Left hindlimb (tissue), 1 donor: ENCODE data around the gene BACE2.
"Not testable (repeated sequence)": the region's sequence is repeated elsewhere in the genome, so short reads cannot be mapped to it uniquely, and the experiment has no call there.

Source experiments
- DNase-seq: peaks from one replicate; pipeline ENCODE4 v3.0.0-alpha.2; 2018

BACE2 gene

DNA sequence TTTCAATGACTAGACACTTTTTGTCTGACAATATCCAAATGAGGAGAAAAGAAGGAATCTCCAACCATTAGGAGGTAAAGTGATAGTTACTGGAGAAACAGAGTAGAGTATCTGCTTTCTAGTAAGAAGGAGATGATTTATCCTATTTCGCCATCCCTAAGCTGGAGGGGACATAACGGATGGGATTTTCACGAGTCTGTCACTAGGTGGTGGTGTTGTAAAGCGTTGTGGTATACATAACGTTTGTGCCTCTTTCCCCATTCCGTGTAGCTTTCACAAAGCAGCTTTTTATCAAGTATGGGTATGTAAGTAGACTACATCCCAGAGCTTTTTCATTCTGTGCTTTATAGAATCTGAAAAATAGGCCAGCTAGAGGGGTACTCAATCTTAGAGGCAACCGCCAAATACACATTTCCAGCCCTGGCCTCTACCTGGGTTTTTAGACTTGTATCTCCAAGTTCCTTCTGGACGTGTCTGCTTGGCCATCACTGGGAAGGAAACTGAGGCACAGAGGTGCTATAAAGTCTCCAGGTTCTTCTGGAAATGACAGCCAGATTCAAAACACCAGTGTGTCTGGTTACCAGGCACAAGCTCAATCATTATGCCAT, 115.4 kb downstream of the BACE2 start:
- DNase-seq, result peak; percentile 54

DNA sequence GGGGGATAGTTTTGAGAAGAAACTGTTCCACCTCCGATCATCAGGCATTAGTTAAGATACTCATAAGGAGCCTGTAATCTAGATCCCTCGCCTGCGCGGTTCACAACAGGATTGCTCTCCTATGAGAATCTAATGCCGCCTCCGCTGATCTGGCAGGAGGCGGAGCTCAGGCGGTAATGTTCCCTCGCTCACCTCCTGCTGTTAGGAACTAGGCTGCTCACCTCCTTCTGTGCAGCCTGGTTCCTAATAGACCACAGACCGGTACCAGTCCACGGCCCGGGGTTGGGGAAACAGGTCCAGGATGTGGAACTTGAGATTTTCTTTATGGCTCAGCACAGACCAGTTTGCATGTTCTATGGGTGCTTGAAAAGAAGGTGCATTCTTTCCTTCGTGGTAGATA, 121.5 kb downstream of the BACE2 start:
- DNase-seq, result no peak

DNA sequence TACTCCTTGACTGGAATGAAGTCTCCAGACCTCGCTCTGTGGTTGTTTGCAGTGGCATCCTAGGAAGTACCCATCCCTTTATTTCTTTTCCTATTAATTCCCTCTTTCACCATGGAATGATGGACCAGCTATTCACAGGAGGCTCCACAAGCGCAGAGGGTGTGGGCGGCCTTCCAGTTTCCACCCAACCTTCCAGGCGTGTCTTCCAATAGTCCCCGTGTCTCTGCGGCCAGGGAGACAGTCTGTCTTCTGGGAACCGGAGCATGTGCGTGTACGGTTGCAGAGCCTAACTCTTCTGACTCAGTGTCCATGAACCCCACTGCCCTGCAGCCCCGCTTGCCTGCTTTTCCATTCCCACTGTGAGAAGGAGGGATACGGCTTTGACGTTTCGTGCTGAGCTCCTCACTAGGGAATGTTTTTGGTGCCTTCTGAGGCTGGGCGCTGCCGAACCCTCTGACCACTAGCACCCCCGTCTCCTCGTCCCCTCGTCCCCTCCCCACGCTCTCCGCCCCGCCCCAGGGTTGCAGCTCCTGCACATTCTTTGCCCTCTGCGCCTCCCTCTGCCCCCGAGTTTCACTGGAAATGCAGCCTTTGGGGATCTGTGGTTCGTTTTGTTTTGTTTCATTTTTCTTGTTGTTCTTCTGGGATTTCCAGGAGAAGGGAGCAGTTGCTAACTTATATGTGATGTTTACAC, 122.3 kb downstream of the BACE2 start:
- DNase-seq, result no peak

DNA sequence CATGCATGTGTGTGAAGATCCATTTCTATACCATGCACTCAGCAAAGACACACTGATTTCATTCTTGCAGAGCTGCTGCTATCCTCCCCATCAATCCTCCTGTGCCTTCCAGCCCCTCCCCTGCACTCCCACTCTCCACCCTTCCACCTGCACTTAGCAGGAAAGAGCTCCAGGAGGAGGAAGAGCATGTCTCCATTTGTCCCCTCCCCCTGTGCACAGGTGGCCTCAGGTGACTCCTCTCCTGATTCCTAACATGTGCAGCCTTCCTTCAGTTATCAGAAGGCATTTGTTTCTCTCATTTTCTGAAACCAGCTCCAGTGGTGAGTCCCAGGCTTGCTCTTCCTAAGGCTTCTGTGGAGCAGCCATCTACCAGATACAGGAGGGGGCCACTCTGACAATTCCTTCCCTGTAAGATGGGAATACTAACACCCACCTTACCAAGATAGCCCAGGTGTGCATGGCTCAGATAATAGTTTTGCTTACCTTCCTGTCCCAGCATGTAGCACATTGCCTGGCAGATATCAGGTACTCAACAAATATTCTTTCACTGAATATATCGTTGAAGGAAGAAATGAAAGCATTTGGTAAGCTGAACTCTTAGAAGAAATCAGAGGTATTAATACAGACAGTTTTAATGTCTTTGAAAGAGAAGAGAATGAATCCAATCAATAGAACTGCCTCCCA, 126.7 kb downstream of the BACE2 start:
- no peak for DNase-seq

DNA sequence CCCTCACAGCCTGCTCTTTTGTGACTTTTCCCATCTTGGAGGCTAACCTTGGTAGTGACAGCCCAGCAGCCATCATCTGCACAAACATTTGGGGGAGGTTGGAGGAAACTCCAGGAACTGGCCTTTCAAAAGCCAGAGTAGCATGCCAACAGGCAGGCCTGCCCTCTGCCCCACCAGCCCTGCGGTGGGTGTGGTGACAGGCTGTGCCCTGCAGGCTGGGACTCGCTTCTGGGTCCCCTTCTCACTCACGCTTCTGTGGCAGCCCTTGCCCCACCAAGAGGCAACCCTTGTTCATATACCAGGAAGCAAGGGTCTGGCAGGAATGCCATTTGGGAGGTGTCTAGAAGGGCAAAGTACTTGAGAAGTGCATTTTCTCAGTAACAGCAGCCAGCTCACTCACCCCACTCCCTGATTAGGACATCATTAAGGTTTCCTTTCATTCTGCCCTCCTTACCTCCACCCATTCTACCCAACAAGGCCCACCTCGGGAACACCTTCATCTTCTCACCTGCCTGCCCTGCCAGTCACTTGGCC, 127.8 kb downstream of the BACE2 start:
- no peak for DNase-seq

DNA sequence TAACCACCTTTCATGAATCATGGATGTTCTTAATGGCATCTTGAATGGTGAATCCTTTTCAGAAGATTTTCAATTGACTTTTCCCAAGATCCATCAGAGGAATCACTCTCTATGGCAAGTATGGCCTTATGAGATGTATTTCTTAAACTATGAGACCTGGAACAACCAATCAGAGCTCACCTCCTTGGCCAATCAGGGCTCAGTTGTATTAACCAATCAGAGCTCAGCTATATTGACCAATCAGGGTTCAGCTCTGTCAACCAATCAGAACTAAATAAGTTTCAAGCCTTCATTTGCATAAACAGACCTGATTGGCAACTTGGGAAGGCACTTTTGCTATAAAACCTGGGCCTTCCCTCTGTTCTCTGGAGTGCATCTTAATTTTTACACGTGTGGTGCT, 135.0 kb downstream of the BACE2 start:
- no peak for DNase-seq

DNA sequence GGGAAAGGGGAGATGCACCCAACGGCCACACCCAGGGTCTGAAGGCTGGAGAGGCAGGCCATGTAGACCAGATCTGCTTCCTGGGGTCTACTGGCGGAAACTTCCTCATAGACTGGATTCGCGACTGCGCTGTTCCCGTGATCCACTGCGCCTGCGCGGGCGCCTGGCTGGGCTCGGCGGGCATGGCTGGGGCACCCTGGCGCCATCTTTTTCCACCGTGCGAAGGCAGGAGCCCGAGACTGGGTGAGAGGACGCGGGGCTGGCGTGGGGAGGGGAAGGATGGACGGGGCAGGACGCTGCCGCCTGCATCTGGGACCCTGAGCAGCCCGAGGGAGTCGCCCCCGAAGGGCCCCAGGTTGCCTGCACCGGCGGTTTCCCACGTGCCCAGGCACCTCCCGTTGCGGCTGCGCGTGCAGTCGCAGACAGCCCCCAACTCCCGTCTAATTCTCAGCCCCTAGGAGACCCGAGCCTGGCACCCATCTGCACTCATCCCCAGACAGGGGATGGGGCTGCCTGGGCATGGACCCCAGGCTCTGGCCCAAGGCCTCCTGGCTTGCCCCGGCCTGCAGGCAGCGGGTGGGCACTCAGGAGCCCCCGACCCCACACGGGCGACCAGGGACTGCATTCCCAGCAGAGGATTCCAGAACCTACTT, 136.2 kb downstream of the BACE2 start:
- no peak for DNase-seq

DNA sequence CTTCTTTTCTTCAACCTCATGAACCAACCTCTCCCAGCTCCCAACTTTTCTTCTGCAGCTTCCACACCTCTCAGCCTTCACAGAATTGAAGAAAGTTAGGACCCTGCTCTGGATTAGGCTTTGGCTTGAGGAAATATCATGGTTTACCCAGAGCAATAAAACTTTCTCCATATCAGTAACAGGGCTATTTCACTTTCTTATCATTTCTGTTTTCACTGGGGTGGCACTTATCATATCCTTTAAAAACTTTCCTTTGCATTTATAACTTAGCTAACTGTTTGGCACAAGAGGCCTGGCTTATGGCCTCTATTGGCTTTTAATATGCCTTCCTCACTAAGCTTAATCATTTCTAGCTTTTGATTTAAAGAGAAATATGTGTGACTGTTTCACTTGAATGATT, 139.3 kb downstream of the BACE2 start:
- no peak for DNase-seq

DNA sequence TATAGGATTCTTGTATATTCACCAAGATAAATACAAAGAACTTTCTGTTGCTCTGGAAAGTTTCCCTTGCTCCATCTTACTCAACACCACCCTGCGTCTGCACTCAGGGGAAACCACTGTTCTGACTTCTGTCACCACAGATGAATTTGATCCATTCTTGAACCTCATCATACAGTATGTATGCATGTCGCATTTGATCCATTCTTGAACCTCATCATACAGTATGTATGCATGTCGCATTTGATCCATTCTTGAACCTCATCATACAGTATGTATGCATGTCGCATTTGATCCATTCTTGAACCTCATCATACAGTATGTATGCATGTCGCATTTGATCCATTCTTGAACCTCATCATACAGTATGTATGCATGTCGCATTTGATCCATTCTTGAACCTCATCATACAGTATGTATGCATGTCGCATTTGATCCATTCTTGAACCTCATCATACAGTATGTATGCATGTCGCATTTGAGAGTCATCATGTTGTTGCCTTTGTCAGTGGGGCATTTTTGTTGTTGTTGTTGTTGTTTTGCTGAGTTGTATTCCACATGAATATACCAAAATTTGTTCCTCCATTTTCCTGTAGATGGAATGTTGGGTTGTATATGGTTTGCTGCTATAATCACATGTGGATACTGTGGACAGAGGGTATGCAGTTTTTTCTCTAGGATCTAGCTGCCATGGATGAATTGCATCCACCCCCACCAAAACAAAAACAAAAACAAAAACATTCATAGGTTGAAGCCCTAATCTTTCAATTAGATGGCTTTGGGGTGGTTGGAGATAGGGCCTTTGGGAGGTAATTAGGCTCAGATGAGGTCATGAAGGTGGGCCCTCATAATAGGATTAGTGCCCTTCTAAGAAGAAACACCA, 145.6 kb downstream of the BACE2 start:
- DNase-seq, result not testable (repeated sequence)

DNA sequence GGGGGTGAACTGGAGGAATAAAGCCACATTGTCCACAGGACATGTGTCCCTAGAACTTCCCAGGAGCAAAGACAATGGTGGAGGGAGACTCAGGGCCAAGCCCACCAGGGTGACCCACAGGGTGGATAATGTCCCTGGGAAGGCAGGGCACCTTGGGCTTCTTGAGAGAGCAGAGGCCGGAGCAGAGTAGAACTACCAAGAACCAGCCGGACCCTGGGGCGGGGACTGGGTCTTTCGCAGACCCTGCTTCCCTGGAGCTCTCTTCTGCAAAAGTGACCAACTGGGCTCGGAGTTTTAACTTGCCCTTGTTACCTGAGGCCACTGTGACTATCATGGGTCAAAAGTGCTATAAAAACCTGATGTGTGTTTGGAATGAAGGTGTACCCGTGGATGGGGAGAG, 147.8 kb downstream of the BACE2 start:
- DNase-seq, result no peak

DNA sequence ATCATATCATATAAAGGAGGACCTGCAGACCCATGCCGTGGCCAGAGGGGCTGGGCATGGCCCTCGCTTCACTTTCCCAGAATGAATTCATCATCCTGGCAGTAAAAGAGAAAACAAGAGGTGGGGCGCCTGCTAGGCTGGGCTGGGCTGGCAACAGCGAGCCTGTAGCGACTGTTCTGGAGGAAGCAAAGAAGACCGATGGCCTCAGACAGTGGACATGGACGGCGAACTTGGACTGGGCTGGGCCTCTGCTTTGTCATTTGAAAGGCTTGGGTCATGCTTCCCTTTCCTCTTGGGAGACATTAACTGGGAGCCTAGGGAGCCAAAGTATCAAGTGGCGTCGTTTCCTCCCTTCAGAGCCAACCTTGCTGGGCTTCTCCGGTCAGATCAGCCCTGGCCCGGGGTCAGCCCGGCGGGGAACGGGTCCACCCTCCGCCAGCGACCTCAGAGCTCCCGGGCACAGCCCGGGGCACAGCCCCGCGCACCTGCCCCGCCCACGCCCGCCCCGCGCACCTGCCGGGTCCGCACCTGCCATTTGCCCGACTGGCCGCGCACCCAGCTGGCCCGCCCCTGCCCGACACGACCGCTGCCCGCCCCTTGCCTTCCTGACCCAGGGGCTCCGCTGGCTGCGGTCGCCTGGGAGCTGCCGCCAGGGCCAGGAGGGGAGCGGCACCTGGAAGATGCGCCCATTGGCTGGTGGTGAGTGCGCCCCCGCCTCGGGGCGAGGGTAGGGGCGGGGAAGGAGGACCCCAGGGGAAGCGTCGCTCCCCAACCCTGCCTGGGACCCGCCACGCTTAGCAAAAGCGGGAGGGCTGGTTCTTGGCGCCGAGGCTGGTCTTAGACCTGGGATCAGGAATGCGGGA, 148.5 kb downstream of the BACE2 start, which contains the start of gene FAM3B:
Gene FAM3B, plus strand, starts transcription at position 602 of the 863 bp plus-strand sequence. Its CDS starts 79 bp downstream, at position 681.
- no peak for DNase-seq

DNA sequence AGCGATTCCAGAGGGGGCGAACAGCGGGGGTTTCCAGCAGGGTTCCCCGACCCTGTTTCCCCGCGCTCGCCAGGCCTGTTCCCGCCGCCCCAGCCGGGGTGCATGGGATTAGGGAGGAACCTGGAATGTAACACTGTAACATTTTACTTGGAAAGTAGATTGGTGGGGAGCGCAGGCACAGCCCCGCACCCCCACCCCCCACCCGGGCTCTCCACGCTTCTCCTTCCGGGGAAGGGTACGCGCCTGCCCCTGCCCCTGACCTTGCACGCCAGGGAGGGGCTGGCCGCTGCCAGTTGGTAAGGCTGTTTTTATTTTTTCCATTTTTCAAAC, 149.1 kb downstream of the BACE2 start:
- DNase-seq, result no peak

DNA sequence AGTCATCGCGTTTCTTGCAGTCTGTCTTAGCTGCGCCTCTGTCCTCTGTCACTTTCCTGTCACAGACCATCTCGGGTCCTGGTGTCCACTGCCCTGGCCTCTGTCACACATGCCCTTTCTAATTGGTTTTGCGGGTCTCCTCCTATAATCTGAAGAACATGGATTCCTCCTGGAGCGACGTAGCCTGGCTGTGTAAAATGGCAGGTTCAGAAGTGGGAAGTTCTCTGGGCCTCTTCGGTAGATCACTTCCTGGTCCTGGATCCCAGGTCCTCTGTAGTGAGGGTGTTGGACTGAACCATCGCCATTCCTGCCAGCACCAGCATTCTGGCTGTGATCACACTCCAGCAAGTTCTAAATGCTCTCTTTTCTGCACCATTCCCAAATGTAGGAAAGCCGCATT, 149.5 kb downstream of the BACE2 start:
- DNase-seq, result no peak

DNA sequence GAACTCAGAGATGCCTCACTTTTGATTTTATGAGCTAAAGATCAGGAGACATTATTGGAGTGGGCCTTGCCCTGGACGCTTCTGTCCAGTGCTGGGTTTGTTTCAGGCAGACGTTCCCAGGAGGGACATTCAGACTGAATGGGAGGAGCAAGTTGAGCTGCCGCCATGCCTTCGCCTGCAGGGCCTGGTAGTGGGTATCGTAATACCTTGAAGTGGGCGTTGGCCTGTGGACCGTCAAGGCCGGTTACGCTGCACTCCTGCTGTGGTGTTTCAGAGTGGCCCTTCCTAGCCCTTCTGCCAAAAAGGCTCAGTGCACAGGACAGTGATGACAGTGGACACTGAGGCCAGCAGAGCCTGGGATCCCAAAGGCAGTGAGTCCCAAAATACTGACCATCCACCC, 150.3 kb downstream of the BACE2 start:
- no peak for DNase-seq

DNA sequence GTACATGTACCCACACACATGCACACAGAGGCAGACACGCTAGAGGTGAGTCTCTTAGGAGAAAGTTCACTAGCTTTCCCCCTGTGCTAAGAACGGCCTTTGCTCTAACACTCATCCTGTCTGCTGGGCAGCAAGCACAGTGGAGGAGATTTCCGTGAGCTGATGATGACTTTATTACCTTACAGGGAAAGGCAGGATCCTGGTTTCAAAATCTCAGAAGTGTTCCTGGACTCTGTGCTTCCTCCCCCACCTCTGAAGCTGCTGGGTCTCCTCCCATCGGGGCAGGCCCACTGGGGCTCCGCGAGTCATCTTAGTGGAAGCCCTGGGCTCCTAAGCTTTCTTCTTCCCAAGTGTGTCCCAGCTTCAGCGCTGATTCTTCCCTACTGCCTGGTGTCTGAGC, 151.3 kb downstream of the BACE2 start:
- DNase-seq, result no peak

DNA sequence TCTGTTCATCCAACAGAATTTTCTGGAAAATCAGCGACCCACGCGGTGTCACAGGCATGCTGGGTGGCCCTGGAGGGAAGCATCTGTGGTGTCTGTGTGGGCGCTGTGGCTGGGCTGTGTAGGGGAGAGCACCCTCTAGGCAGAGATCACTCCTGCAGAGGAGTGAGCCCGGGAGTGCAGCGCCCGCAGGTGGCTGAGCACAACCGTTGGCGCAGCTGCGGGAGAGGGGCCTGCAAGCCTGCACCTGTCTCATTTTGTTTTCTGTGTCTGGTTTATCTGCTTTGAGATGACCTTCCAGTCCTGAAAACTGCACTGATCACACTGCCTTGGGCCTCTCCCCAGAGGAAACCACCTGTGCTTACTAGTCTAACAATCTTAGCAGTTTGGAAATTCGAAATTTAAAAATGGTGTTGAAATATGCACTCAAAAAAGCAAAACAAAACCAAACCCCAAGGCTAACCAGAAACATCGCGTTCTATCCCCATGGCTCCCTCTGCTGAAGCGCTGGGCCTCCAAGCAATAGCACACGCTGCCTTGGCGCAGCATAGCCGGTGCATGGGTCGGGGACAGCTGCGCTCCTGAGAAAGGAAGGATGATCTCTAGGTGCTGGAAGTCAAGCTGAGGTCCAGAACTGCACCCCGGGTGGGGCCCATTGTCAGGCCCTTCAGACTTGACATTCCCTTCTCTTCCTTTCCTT, 153.4 kb downstream of the BACE2 start:
- no peak for DNase-seq

DNA sequence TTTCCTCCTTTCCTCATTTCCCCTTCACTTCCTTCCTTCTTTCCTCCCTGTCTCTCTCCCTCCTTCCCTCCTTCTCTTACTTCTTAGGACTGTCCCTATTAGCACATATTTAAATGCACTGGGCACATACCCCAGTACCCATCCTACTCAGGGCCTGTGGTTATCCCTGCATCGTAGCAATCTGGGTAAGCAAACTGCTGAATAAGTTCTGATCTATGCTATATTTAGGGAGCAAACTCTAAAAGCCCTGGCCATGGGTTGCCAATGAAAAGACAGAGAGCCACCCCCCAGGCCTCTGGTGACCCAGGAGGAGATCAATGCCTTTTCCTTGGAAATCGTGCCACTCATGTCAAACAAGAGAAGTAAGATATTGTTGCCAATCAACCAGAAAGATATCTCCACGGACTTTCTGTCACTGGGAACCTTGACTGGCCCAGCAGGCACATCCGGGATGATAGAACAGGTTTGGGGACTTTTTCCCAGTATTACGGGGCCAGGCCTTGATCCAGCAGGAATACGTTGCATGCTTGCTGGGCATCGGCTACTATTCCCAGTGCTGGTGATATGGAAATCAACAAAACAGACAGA, 154.0 kb downstream of the BACE2 start:
- DNase-seq, result no peak

DNA sequence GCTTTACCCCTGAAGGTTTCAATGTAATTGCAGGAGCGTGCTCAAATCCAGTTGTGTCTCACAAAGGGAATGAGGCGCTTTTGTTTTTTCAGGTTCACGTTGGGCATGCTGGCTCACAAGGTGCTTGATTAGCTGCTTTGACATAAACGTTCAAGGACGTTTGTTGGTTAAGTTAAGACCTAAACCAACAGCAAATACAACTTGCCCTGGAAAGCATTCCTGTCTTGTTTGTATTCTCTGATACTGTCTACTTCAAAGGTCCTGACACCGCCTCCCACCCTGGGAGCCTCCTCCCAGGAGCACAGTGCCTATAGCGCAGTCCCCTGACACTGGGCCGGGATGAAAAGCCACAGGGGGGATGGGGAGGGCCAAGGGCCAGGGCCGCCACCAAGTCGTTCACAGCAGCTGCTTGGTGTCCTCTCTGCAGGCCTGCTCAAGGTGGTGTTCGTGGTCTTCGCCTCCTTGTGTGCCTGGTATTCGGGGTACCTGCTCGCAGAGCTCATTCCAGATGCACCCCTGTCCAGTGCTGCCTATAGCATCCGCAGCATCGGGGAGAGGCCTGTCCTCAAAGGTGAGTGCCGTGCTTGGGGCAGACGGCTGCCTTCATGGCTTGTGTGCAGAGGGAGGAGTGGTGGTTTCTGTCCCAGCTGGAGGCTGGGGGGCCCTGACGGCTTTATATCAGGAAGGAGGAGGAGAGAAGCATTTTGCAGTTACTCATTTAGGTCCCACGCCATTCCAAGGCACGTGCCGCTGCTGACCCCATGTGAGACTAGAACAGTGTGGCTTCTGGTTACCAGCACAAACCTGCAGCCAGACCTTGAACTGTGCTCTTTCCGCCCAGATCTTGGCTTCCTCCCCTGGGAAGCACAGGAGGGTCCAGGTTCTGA, 154.8 kb downstream of the BACE2 start:
- DNase-seq, result no peak

DNA sequence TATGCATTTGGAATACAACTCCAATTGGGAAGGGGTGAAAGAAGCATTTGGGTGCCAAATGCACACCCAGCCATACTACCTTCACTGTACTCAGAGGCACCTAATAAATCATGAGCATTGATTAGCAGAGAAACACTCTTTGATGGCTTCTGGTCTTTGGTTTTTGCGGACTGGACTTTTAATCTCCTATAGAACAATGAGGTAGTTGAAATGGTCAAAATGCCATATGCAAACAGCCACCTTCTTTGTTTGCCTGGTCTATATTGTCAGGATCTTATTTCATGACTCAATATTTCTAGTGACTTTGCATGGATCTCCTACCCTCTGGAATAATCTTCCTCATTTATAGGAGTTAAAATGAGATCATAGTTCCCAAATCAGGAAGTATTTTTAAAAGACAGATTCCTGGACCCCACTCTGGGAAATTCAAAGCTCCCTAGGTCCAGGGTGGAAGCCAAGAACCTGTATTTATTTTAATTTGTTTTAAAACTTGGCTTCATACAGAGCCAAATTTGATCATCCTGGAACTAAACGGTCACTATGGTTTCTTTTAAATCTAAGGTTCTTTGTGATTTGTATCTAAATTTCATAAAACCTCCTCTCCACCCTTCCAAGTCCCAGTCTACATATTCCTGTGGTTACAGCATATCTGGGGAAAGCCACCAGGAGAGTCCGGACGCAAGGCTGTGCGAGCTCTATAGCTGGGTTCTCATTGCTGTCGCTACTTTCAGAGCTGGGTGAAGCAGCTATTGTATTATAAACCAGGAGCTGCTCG, 157.4 kb downstream of the BACE2 start:
- no peak for DNase-seq
